GM19463 (cell line): ENCODE results near the gene SAP30BP.

ENCODE experiments used
- ATAC-seq: cut with Tn5 transposase; IDR thresholded peaks from one replicate; pipeline ENCODE4 v1.9.1; 2021; ENCODE audit warnings: mild to moderate bottlenecking, moderate library complexity; ENCODE audit not compliant: unreplicated experiment

Gene SAP30BP

GRCh38 chr17:75755990-75756389, 88.9 kb downstream of the SAP30BP start:
- no peak for ATAC-seq

GRCh38 chr17:75756451-75757085, 89.4 kb downstream of the SAP30BP start:
- no peak for ATAC-seq

GRCh38 chr17:75757086-75757681, 90.0 kb downstream of the SAP30BP start:
- ATAC-seq = no peak
